HG03108 (cell line): ENCODE data around the gene PRRC2B.
"Not testable (repeated sequence)": the region's sequence is repeated elsewhere in the genome, so short reads cannot be mapped to it uniquely, and the experiment has no call there.

Experiments
- ATAC-seq: cut with Tn5 transposase; IDR thresholded peaks from one replicate; pipeline ENCODE4 v1.9.1; 2021; ENCODE audit warnings: moderate library complexity; ENCODE audit not compliant: unreplicated experiment

Gene PRRC2B

GRCh38 chr9:131505012-131505411 lies 111.1 kb downstream of the PRRC2B start:
- ATAC-seq: no peak

GRCh38 chr9:131511416-131511815 lies 117.5 kb downstream of the PRRC2B start:
- no peak for ATAC-seq

DNA sequence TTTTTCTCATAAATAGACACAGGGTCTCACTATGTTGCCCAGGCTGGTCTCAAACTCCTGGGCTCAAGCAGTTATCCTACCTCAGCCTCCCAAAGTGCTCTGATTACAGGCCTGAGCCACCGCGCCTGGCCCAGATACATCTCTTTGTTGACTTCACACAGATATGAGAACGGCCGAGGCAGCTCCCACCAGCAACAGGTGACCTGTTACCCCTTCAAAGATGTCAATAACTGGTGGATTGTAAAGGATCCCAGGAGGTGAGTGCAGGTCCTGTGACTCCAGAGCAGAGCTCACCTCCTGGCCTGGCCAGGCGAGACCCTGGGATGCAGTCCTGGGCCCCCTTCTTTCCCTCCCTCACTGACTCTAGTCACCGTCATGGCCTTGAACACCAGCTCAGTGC lies 118.0 kb downstream of the PRRC2B start:
- ATAC-seq: no peak

- ATAC-seq: no peak
Measured at GRCh38 chr9:131513177-131513576, 119.3 kb downstream of the PRRC2B start.

GRCh38 chr9:131515559-131516031 lies 121.7 kb downstream of the PRRC2B start:
- ATAC-seq: not testable (repeated sequence)

- no peak for ATAC-seq
Measured at GRCh38 chr9:131516100-131516499, 122.2 kb downstream of the PRRC2B start.

DNA sequence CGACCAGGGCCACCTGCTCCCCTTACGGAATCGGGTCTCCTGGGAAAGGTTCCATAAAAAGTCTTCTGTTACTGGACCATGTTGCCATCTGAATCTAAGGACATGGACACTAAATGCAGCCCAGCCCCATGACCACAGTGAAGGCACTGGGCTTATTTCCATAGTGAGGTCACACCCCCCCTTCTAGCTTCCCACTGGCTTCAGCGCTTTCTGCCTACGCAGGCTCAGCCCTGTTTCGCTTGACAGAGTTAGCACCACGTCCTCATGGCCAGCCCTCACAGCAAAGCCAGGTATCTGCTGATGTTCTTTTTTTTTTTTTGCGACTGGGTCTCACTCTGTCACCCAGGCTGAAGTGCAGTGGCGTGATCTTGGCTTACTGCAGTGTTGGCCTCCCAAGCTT lies 123.0 kb downstream of the PRRC2B start:
- no peak for ATAC-seq

- ATAC-seq: no peak
Measured at GRCh38 chr9:131517761-131518190, 123.9 kb downstream of the PRRC2B start.

DNA sequence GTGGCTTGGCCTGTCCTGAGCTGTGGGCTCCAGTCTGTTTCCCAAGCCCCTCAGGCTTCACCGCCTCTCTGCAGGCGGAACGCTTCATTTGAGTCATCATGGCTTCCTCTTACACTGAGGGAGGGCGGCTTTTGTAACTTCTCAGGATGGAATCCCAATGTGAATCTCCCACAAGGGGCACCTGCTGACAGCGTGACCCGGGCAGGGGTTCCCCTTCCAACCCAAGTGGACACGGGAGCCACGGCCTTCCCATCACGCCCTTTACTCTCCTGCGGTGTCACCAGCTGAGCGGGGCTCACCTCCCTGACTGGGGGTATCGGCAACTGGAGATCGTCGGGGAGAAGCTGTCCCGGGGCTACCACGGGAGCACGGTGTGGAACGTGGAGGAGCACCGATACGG lies 124.7 kb downstream of the PRRC2B start:
- ATAC-seq: no peak

DNA sequence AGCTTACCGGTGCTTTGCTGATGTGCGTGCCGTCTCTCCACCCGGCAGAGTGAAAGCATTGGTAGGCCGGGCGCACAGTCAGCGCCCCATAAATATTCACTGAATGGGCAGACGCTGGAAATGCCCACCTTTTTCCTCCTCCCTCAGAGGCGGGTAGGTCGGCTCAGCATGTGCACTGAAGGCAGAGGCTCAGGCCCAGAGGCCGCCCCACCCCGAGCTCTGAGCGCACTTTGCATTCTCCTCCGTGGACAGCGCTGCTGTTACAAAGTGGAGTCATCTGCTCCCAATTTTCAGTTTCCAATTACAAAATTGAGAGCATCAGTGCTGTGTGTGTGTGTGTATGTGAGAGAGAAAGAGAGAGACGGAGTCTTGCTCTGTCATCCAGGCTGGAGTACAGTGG lies 126.6 kb downstream of the PRRC2B start:
- no peak for ATAC-seq

DNA sequence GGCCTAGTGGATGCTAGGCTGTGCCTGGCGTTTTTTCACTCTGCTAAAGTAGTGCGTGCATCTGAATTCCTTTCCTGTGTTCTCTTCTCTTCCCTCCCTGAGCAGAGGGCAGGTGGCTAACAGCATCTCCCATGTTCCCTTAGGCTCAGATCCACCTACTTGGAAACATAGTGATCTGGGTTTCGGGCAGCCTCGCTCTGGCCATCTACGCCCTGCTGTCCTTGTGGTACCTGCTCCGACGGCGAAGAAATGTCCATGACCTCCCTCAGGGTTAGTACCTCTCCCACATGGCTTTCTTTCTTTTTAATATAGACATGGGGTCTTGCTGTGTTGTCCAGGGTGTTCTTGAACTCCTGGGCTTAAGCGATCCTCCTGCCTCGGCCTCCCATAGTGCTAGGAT lies 127.3 kb downstream of the PRRC2B start:
- no peak for ATAC-seq

GRCh38 chr9:131521822-131522221 lies 127.9 kb downstream of the PRRC2B start:
- no peak for ATAC-seq

DNA sequence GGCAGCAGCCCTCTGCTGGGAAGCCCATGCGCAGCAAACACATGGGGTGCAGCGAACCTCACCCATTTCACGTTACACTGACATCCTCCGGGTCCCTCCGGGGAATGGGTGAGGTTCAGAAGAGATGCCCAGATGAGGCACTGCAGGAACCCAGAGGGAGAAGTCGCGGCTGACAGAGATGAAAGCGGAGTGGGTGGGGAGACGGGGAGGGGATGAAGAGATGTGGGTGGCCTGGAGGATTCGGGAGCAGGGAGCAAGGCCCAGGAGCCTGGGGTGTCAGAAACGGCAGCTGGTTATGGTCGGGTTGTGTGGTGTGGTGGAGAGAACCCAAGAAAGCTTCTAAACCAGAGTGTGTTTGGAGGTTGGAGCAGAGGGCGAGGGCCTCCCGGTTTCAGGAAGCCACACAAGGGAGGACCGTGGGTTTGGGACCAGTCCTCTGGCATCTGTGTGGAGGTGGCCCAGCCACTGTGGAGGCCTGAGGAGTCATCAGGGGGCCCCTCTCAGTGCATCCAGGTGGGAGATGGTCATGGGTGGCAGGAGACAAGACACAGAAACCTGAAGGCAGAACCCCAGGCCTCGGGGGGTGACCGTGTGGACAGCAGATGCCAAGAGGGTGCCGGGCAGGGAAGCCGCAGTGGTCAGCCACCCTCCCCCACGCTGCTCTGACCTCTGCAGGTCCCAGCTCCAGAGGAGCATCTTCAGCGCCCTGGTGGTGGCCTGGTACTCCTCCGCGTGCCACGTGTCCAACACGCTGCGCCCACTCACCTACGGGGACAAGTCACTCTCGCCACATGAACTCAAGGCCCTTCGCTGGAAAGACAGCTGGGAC lies 128.6 kb downstream of the PRRC2B start:
- ATAC-seq: no peak

DNA sequence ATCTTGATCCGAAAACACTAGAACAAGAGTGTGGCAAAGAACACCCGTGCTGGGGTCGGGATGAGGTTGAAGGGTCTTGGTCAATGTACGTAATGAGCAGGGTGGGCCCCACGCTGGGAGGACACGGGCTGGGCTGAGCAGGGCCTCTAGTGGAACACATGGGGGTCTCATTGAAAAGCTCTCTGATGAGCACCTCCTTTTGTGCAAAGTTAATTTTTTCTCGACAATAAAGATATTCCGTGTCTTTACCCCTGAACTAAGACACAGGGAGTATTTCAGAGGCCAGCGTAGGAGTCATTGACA lies 129.2 kb downstream of the PRRC2B start:
- no peak for ATAC-seq

- ATAC-seq: no peak
Measured at GRCh38 chr9:131523451-131524435, 129.9 kb downstream of the PRRC2B start.

DNA sequence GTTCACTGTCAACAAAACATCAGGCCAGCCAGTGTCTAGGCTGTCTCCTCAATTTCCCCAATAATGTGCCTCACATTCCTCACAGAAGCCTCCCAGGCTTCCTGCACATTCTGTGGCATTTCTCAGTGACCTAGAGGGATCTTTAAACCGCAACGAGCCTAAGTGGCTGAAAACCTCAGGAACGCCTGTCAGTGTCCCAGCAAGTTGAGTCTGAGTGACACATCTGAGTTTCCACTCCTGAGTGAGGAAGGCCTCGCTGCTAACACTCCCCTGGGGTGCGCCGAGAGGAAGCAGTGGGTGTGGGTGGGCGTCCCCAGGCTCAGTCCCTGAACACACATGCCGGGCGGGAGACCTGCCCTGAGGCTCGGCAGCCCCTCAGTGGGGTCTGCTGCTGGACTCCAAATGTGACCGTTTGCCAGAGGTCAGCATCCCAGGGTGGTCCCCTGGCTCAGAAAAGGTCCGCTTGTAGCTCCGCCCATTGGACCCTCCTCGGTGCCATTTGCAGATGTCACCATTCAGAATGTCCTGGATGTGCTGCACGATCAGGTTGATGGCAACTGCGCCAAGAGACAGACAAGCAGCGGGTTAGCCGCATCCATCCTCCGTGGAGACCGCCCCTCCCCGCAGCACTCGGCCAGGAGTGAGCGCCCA lies 130.9 kb downstream of the PRRC2B start:
- ATAC-seq: no peak

- no peak for ATAC-seq
Measured at GRCh38 chr9:131525643-131526565, 132.0 kb downstream of the PRRC2B start.

DNA sequence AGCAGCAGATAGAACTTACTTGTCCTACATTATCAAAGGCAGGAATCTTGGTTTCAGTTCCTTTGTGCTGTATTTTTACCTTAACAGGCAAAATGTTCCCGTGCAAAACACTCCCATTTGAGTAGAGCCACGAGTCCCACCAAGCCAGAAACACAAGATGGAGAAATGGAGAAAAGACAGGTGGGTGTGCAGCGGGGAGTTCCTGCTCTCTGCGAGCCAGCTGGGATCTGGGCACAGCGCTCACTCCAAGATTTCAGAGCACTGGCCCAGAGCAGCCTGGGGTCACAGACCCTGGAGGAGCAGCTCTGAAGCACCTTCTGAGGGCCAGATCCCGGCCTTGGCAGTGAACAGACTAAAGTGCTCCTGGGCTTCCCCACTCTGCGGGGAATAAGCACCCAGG lies 134.3 kb downstream of the PRRC2B start:
- no peak for ATAC-seq

DNA sequence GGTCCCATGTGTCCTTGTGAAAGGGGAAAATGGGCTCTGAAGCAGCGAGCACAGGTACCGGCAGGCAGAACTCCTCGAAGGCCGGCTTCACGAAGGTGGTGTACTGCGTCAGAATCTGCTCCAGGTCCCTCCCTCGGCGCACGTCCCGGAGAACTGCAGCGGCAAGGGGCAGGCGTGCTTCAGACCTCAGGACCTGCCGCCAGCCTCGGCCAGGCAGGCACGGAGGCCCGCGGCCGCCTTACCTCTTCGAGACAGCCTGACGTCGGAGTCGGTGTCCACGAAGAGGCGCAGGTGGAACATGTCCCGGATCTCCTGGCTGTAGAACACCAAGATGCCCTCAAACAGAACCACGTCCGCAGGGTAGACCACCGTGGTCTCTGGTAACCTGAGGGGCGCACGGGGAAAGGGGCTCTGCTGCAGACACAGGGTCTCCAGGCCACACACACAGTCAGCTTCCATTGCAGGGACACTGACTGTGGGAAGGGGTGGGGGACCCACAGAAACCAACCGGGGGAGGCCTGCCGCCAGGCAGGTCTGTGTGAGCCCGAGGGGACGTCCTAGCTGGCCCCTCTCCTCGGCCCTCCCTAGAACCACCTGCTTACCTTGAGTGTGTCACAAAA lies 135.1 kb downstream of the PRRC2B start:
- no peak for ATAC-seq
